Neuronal stem cell (in vitro differentiated cells): Measurements from ENCODE around the gene MACIR.

Experiments used
- DNase-seq: peaks from one replicate; pipeline ENCODE4 v3.0.0-alpha.2; 2013; ENCODE audit warnings: low spot score
- H2AFZ ChIP-seq: one replicate; pipeline ENCODE4 v1.6.1; 2013; ENCODE audit warnings: mild to moderate bottlenecking, low read length, inconsistent platforms
- H2AK5ac ChIP-seq: 2 replicates; pipeline ENCODE4 v1.6.1; 2013; ENCODE audit warnings: low read depth, mild to moderate bottlenecking, inconsistent platforms, low read length, moderate library complexity, mixed read lengths
- H2BK120ac ChIP-seq: 2 replicates; pipeline ENCODE4 v1.6.1; 2013; ENCODE audit warnings: low read depth, mild to moderate bottlenecking, inconsistent platforms, low read length, moderate library complexity, mixed read lengths
- H2BK12ac ChIP-seq: one replicate; pipeline ENCODE4 v1.6.1; 2013; ENCODE audit warnings: low read length, inconsistent platforms
- H2BK15ac ChIP-seq: 2 replicates; pipeline ENCODE4 v1.6.1; 2013; ENCODE audit warnings: mild to moderate bottlenecking, low read length, inconsistent platforms, mixed read lengths
- H2BK5ac ChIP-seq: one replicate; pipeline ENCODE4 v1.6.1; 2013; ENCODE audit warnings: inconsistent platforms, mild to moderate bottlenecking, low read length, moderate library complexity
- H3K14ac ChIP-seq: one replicate; pipeline ENCODE4 v1.6.1; 2013; ENCODE audit warnings: low read length, inconsistent platforms
- H3K18ac ChIP-seq: 2 replicates; pipeline ENCODE4 v1.6.1; 2013; ENCODE audit warnings: low read length, inconsistent platforms
- H3K23ac ChIP-seq: 2 replicates; pipeline ENCODE4 v1.6.1; 2013; ENCODE audit warnings: low read depth, mild to moderate bottlenecking, mixed read lengths, low read length, inconsistent platforms; ENCODE audit not compliant: poor library complexity
- H3K27ac ChIP-seq: replicated peaks from 3 replicates; pipeline ENCODE4 v1.5.1; 2013; ENCODE audit warnings: low read length, inconsistent platforms
- H3K27me3 ChIP-seq, 3 experiments: 2 replicates each; pipeline ENCODE4 v1.6.1; 2013; ENCODE audit warnings: low read length in 3 of 3, mild to moderate bottlenecking in 2 of 3, inconsistent platforms in 1 of 3, low read depth in 1 of 3, mixed read lengths in 1 of 3, moderate library complexity in 1 of 3; ENCODE audit not compliant: control insufficient read depth in 3 of 3, insufficient read depth in 3 of 3
- H3K36me3 ChIP-seq, 2 donors: replicated peaks in 1 of 2; 2 replicates each; pipeline ENCODE4 v1.6.1; 2013; ENCODE audit warnings: low read length in 2 of 2; ENCODE audit not compliant: control insufficient read depth in 2 of 2, insufficient read depth in 2 of 2
- H3K4ac ChIP-seq: 2 replicates; pipeline ENCODE4 v1.6.1; 2013; ENCODE audit warnings: inconsistent platforms, mild to moderate bottlenecking, low read length, moderate library complexity
- H3K4me1 ChIP-seq, 2 donors: 1 replicate in 1 of 2; 2 replicates in 1 of 2; pipeline ENCODE4 v1.6.1; 2013; ENCODE audit warnings: low read length in 2 of 2, low read depth in 1 of 2; ENCODE audit not compliant: control insufficient read depth in 2 of 2, insufficient read depth in 1 of 2
- H3K4me2 ChIP-seq: one replicate; pipeline ENCODE4 v1.6.1; 2013; ENCODE audit warnings: mild to moderate bottlenecking, low read length, inconsistent platforms; ENCODE audit not compliant: insufficient read depth, poor library complexity, severe bottlenecking
- H3K4me3 ChIP-seq, 2 donors: 2 replicates each; pipeline ENCODE4 v1.5.1; 2013; ENCODE audit warnings: low read length in 2 of 2, mild to moderate bottlenecking in 2 of 2, inconsistent platforms in 1 of 2, moderate library complexity in 1 of 2
- H3K79me1 ChIP-seq: one replicate; pipeline ENCODE4 v1.6.1; 2013; ENCODE audit warnings: low read depth, mild to moderate bottlenecking, inconsistent platforms, low read length, moderate library complexity
- H3K9ac ChIP-seq: one replicate; pipeline ENCODE4 v1.6.1; 2013; ENCODE audit warnings: mild to moderate bottlenecking, low read depth, low read length, inconsistent platforms; ENCODE audit not compliant: poor library complexity
- H3K9me3 ChIP-seq, 2 donors: replicated peaks in 1 of 2; 2 replicates each; pipeline versions ENCODE3 to v1.6.1; 2013; ENCODE audit warnings: low read length in 2 of 2, mild to moderate bottlenecking in 2 of 2, inconsistent platforms in 1 of 2, low read depth in 1 of 2, mixed read lengths in 1 of 2, moderate library complexity in 1 of 2; ENCODE audit not compliant: control insufficient read depth in 2 of 2, insufficient read depth in 1 of 2
- H4K8ac ChIP-seq: one replicate; pipeline ENCODE4 v1.6.1; 2013; ENCODE audit warnings: low read depth, mild to moderate bottlenecking, inconsistent platforms, low read length, moderate library complexity
- H4K91ac ChIP-seq: one replicate; pipeline ENCODE4 v1.6.1; 2013; ENCODE audit warnings: low read length, low read depth, mild to moderate bottlenecking, inconsistent platforms; ENCODE audit not compliant: poor library complexity
- WGBS, 2 donors: extraction: QIAGEN DNeasy Blood & Tissue Kit; methylation state at CpG; one replicate each; pipeline ENCODE4 v1.1.7; 2013; ENCODE audit warnings: missing lambda C conversion rate in 2 of 2, mixed read lengths in 1 of 2; ENCODE audit not compliant: insufficient read length in 2 of 2, insufficient replicate concordance in 1 of 2; ENCODE audit errors: extremely low coverage in 2 of 2; 5-methylcytosine and 5-hydroxymethylcytosine counted together

The MACIR gene

GRCh38 chr5:103275851-103276250, 17.3 kb downstream of the MACIR start:
- H3K4ac ChIP-seq, result peak overlapping the region; percentile 26
- H2BK5ac ChIP-seq, result no peak overlapping the region
- no CpG with 5 or more reads among the region's 12 CpGs for WGBS, 2 donors
- H3K9ac ChIP-seq, result no peak overlapping the region
- no peak overlapping the region for H3K27ac ChIP-seq
- H3K4me1 ChIP-seq, result peaks cover 0 to 2% of the 10 kb centered on the region in 2 donors
- no peak overlapping the region for H2AK5ac ChIP-seq
- H3K79me1 ChIP-seq, result peaks cover 2% of the 10 kb centered on the region
- no peaks in the 10 kb centered on the region for H3K27me3 ChIP-seq
- no peak overlapping the region for H3K23ac ChIP-seq
- H2BK12ac ChIP-seq, result no peak overlapping the region
- no peak overlapping the region for H3K4me3 ChIP-seq
- H2BK15ac ChIP-seq, result no peak overlapping the region
- no peak overlapping the region for H3K18ac ChIP-seq
- no peak overlapping the region for H3K4me2 ChIP-seq
- no peak for DNase-seq
- H3K14ac ChIP-seq, result no peak overlapping the region
- no peak overlapping the region for H2AFZ ChIP-seq
- H4K91ac ChIP-seq, result no peak overlapping the region
- H3K36me3 ChIP-seq, result peaks cover 6 to 77% of the 10 kb centered on the region in 2 donors
- peaks cover 0 to 2% of the 10 kb centered on the region in 2 donors for H3K9me3 ChIP-seq
- H4K8ac ChIP-seq, result no peak overlapping the region
- no peak overlapping the region for H2BK120ac ChIP-seq

GRCh38 chr5:103280967-103281366, 22.4 kb downstream of the MACIR start:
- peaks cover 0 to under 1% of the 10 kb centered on the region in 2 donors for H3K9me3 ChIP-seq
- H3K18ac ChIP-seq, result no peak overlapping the region
- no peak overlapping the region for H2BK5ac ChIP-seq
- no peak for DNase-seq
- no peak overlapping the region for H3K4ac ChIP-seq
- no CpG with 5 or more reads among the region's 3 CpGs for WGBS, 2 donors
- H4K8ac ChIP-seq, result no peak overlapping the region
- H2AK5ac ChIP-seq, result no peak overlapping the region
- no peak overlapping the region for H3K4me3 ChIP-seq
- no peak overlapping the region for H3K23ac ChIP-seq
- H3K27me3 ChIP-seq, result no peaks in the 10 kb centered on the region
- no peak overlapping the region for H3K27ac ChIP-seq
- peaks cover 5 to 60% of the 10 kb centered on the region in 2 donors for H3K36me3 ChIP-seq
- no peak overlapping the region for H2BK12ac ChIP-seq
- H3K14ac ChIP-seq, result no peak overlapping the region
- no peak overlapping the region for H3K9ac ChIP-seq
- H2AFZ ChIP-seq, result no peak overlapping the region
- peaks cover 0 to 2% of the 10 kb centered on the region in 2 donors for H3K4me1 ChIP-seq
- H3K4me2 ChIP-seq, result no peak overlapping the region
- no peak overlapping the region for H4K91ac ChIP-seq
- no peak overlapping the region for H2BK15ac ChIP-seq
- no peak overlapping the region for H2BK120ac ChIP-seq
- H3K79me1 ChIP-seq, result no peaks in the 10 kb centered on the region

GRCh38 chr5:103283120-103283519, 24.6 kb downstream of the MACIR start:
- H3K18ac ChIP-seq, result no peak overlapping the region
- no peak overlapping the region for H2BK5ac ChIP-seq
- no peak overlapping the region for H2AFZ ChIP-seq
- peaks cover 0 to 2% of the 10 kb centered on the region in 2 donors for H3K4me1 ChIP-seq
- H3K23ac ChIP-seq, result no peak overlapping the region
- no peak overlapping the region for H3K9ac ChIP-seq
- H3K79me1 ChIP-seq, result no peaks in the 10 kb centered on the region
- H2BK120ac ChIP-seq, result no peak overlapping the region
- H3K4me2 ChIP-seq, result no peak overlapping the region
- WGBS, 2 donors, result no CpG with 5 or more reads among the region's 2 CpGs
- no peaks in the 10 kb centered on the region for H3K9me3 ChIP-seq
- peaks cover 0 to 39% of the 10 kb centered on the region in 2 donors for H3K36me3 ChIP-seq
- no peak overlapping the region for H3K27ac ChIP-seq
- no peak overlapping the region for H3K14ac ChIP-seq
- no peaks in the 10 kb centered on the region for H3K27me3 ChIP-seq
- no peak overlapping the region for H3K4ac ChIP-seq
- no peak overlapping the region for H2AK5ac ChIP-seq
- H3K4me3 ChIP-seq, result no peak overlapping the region
- no peak overlapping the region for H4K91ac ChIP-seq
- H4K8ac ChIP-seq, result no peak overlapping the region
- no peak overlapping the region for H2BK15ac ChIP-seq
- no peak for DNase-seq
- no peak overlapping the region for H2BK12ac ChIP-seq

- H2AK5ac ChIP-seq, result no peak overlapping the region
- H3K4me2 ChIP-seq, result no peak overlapping the region
- H3K18ac ChIP-seq, result no peak overlapping the region
- no peak overlapping the region for H3K23ac ChIP-seq
- H4K91ac ChIP-seq, result no peak overlapping the region
- H2BK120ac ChIP-seq, result no peak overlapping the region
- no peak overlapping the region for H3K4ac ChIP-seq
- H2BK5ac ChIP-seq, result no peak overlapping the region
- no peaks in the 10 kb centered on the region for H3K27me3 ChIP-seq
- no peaks in the 10 kb centered on the region for H3K79me1 ChIP-seq
- H2BK15ac ChIP-seq, result no peak overlapping the region
- H3K4me3 ChIP-seq, result no peak overlapping the region
- H3K36me3 ChIP-seq, result peaks cover 0 to 31% of the 10 kb centered on the region in 2 donors
- H3K14ac ChIP-seq, result no peak overlapping the region
- H3K9me3 ChIP-seq, result no peaks in the 10 kb centered on the region
- no peak overlapping the region for H2BK12ac ChIP-seq
- H4K8ac ChIP-seq, result no peak overlapping the region
- H2AFZ ChIP-seq, result no peak overlapping the region
- no peak overlapping the region for H3K9ac ChIP-seq
- WGBS, 2 donors, result no CpG with 5 or more reads among the region's 3 CpGs
- peak overlapping the region; percentile 7 for H3K27ac ChIP-seq
- peaks cover 0 to 2% of the 10 kb centered on the region in 2 donors for H3K4me1 ChIP-seq
- no peak for DNase-seq
These were observed 25.3 kb downstream of the MACIR start for GRCh38 chr5:103283869-103284268.
